Cardiac fibroblast (primary cell): ENCODE results near the gene CCDC138.

Experiments
- DNase-seq, 2 donors: peaks; one replicate each; pipeline versions ENCODE4 v3.0.0 to v3.0.0-alpha.2; 2010; ENCODE audit warnings: low read depth in 2 of 2
- H3K4me3 ChIP-seq, 2 donors: replicated peaks in 1 of 2; 1 replicate in 1 of 2; 2 replicates in 1 of 2; pipeline ENCODE4 v1.5.1; 2011; ENCODE audit warnings: low read depth in 2 of 2, low read length in 2 of 2, mild to moderate bottlenecking in 2 of 2, moderate library complexity in 1 of 2
- TF ChIP-seq, protein P1 (sequence below): IDR thresholded peaks from one replicate; pipeline ENCODE4 v1.5.1; 2011; ENCODE audit warnings: low read depth, mild to moderate bottlenecking, low read length, inconsistent platforms

The CCDC138 gene

DNA sequence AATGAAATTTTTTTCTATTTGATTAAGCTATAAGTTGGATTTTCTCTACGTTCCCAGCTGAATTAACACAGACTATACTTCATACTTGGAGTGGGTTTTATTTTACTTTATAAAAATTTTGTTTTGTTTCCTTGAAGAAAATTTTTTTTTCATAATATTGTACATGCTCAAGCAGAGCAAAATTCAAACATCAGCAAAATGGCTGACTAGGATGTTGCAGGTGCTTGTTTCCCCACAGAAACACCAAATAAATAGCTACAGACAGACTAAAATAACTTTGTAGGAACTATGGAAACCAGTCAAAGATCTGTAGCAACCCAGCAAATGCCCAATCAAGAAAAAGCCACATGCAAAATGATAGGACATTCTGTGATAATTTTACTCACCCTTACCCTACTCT, 82.3 kb downstream of the CCDC138 start:
- H3K4me3 ChIP-seq, result no peak overlapping the region
- TF ChIP-seq, protein P1, sequence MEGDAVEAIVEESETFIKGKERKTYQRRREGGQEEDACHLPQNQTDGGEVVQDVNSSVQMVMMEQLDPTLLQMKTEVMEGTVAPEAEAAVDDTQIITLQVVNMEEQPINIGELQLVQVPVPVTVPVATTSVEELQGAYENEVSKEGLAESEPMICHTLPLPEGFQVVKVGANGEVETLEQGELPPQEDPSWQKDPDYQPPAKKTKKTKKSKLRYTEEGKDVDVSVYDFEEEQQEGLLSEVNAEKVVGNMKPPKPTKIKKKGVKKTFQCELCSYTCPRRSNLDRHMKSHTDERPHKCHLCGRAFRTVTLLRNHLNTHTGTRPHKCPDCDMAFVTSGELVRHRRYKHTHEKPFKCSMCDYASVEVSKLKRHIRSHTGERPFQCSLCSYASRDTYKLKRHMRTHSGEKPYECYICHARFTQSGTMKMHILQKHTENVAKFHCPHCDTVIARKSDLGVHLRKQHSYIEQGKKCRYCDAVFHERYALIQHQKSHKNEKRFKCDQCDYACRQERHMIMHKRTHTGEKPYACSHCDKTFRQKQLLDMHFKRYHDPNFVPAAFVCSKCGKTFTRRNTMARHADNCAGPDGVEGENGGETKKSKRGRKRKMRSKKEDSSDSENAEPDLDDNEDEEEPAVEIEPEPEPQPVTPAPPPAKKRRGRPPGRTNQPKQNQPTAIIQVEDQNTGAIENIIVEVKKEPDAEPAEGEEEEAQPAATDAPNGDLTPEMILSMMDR, result no peak
- DNase-seq, result no peak

DNA sequence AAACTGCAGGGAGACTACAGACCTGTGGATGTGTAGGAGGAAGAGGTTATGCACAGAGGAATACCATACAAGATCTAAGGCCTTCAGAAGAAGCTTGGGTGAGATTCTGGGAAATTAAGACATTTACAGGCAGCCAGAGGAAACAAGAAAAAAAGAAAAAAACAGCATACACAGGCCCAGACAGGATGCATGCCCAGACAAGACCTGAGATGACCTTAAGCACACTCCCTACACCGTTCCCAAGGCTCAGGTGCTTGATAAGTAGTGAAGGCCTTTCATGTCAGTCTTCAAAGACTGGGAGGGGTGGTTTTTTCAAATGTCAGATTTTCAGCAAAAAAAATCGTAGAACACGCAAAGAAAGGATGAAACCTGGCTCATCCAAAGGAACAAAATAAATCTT, 83.0 kb downstream of the CCDC138 start:
- H3K4me3 ChIP-seq, result no peak overlapping the region
- DNase-seq, result no peak
- TF ChIP-seq, protein P1, result no peak

DNA sequence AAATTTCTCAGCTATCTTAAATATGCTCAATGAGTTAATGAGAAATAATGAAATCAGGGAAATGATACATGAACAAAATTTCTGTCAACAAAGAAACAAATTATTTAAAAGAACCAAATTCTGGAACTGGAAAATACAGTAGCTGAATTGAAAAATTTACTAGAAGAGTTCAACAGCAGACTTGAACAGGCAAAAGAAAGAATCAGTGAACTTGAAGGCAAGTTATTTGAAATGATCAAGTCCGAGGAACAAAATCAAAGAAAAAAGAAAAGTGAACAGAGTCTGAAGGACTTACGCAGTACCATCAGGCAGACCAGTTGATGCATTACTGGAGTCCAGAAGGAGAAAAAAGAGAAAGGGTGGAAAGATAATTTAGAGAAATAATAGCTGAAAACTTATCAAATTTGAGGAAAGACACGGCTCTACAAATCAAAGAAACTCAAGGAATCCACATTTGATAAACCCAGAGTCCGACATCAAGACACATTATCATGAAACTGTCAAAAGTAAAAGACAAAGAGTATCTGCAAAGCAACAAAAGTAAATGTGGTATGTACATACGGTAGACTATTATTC, 83.6 kb downstream of the CCDC138 start:
- TF ChIP-seq, protein P1, result no peak
- DNase-seq, result peak in 1 of 2 donors; percentile 1
- H3K4me3 ChIP-seq, result no peak overlapping the region

DNA sequence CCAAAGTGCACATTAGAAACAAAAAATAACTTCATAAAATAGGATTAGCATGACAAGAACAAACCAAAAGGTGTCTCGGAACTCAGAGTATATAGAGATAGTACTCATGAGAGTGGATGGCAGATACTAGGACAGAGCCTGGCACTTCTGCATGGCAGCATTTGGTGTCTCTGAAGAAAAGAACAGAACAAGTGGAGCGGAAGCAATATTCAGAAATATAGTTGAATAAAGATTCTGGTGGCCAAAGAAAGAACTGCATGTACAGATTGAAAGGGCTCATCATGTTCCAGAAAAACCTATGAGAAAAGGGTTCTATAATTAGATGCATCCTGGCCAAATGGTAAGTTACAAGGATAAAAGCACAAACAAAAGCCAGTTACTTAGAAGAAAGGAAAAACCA, 90.9 kb downstream of the CCDC138 start:
- DNase-seq, result no peak
- TF ChIP-seq, protein P1, result no peak
- no peak overlapping the region for H3K4me3 ChIP-seq

DNA sequence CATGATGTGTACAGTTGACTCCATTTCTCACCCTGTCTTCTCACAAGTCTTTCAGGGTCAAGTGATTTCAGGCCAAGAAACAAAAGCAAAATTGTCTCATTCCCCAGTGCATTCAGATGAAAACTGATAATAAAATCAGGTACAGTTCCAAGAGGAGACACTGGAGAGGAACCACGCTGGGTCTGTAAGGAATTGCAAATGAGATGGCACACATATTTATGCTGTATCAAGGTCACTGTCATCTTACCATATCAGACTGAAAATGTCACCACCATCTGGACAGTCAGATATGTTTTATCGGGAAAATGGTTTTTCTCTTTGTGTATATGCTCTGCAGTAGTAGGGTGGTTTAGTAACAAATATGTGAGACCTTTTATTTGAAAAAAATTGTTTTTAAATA, 91.7 kb downstream of the CCDC138 start:
- H3K4me3 ChIP-seq, result no peak overlapping the region
- DNase-seq, result no peak
- TF ChIP-seq, protein P1, result no peak

DNA sequence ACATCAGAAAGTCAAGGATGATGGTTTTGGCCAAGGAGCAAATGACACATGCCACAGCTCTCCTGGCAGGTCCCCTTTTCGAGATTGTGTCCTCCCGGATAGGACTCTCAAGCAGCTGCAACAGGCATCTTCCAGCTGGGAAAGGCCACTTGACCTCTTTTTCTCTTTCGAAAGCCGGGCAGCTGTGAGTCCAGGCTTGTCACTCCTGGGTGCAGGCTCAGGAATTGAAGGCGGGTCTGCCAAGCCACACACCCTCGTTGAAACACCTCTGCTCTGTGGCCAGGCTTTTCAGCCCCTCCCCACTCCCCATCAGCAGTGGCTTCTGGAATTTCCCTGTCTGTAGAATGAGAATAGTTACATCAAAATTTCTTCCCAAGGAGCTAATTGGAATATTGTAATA, 98.0 kb downstream of the CCDC138 start:
- DNase-seq, result no peak
- H3K4me3 ChIP-seq, result no peak overlapping the region
- TF ChIP-seq, protein P1, result no peak

DNA sequence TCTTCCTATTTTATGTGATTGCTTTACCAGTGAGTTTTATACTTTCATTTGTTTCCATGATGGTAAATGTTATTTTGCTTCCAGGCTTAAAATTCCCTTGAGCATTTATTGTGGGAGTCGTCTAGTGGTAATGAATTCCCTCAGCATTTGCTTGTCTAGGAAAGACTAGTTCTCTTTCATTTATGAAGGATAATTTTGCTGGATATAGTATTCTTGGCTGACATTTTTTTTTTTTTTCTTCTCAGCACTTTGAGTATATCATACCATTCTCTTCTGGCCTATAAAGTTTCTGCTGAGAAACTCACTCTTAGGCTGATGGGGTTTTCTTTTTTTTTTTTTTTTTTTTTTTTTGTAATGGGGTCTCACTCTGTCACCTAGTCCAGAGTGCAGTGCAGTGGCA, 103.3 kb downstream of the CCDC138 start:
- TF ChIP-seq, protein P1, result no peak
- no peak overlapping the region for H3K4me3 ChIP-seq
- no peak for DNase-seq
